ENCODE results near the gene PCDH1.
A peak's percentile ranks its signal among the peaks of the same experiment; 100 is the strongest.

PCDH1 gene

GRCh38 chr5:141811287-141812155 is 66.7 kb downstream of the PCDH1 start:
- DNase-seq (ENCODE audit: insufficient read length) (peak; percentile 72), FAIRE-seq (no peak)
- no peak for TF ChIP-seq POLR2A (IDR thresholded peaks at IDR 0.05; ENCODE audit: low read depth, low read length)
- no peak for TF ChIP-seq TAF1 (IDR thresholded peaks at IDR 0.05; ENCODE audit: borderline replicate concordance, low read depth, low read length)
- TF ChIP-seq POLR2AphosphoS5 (IDR thresholded peaks at IDR 0.05; ENCODE audit: low read depth, low read length) = no peak

- DNase-seq (ENCODE audit: insufficient read length) = no peak
- no peak for FAIRE-seq
- TF ChIP-seq POLR2AphosphoS5 (IDR thresholded peaks at IDR 0.05; ENCODE audit: low read depth, low read length) = no peak
- TF ChIP-seq TAF1 (IDR thresholded peaks at IDR 0.05; ENCODE audit: borderline replicate concordance, low read depth, low read length) = no peak
These were observed 67.5 kb downstream of the PCDH1 start for GRCh38 chr5:141810702-141811101.

- FAIRE-seq (no peak), DNase-seq (ENCODE audit: insufficient read length) (no peak)
These were observed 68.7 kb downstream of the PCDH1 start for GRCh38 chr5:141809380-141810096.

GRCh38 chr5:141808857-141809256 is 69.4 kb downstream of the PCDH1 start:
- no peak for DNase-seq (ENCODE audit: insufficient read length)
- no peak for FAIRE-seq
- TF ChIP-seq POLR2AphosphoS5 (IDR thresholded peaks at IDR 0.05; ENCODE audit: low read depth, low read length) (no peak), POLR2A (IDR thresholded peaks at IDR 0.05; ENCODE audit: low read depth, low read length) (no peak), TAF1 (IDR thresholded peaks at IDR 0.05; ENCODE audit: borderline replicate concordance, low read depth, low read length) (no peak)

More at GRCh38 chr5:141809380-141810096, 68.7 kb downstream of the PCDH1 start:
- no peak for TF ChIP-seq POLR2A (IDR thresholded peaks at IDR 0.05; ENCODE audit: low read depth, low read length)
- TF ChIP-seq POLR2AphosphoS5 (IDR thresholded peaks at IDR 0.05; ENCODE audit: low read depth, low read length) = no peak
- TF ChIP-seq TAF1 (IDR thresholded peaks at IDR 0.05; ENCODE audit: borderline replicate concordance, low read depth, low read length) = no peak

- DNase-seq (ENCODE audit: insufficient read length) (no peak), FAIRE-seq (no peak)
- TF ChIP-seq POLR2AphosphoS5 (IDR thresholded peaks at IDR 0.05; ENCODE audit: low read depth, low read length) (no peak), TAF1 (IDR thresholded peaks at IDR 0.05; ENCODE audit: borderline replicate concordance, low read depth, low read length) (no peak), POLR2A (IDR thresholded peaks at IDR 0.05; ENCODE audit: low read depth, low read length) (no peak)
These were observed 70.5 kb downstream of the PCDH1 start for GRCh38 chr5:141807732-141808131.

- FAIRE-seq (no peak), DNase-seq (ENCODE audit: insufficient read length) (no peak)
- TF ChIP-seq TAF1 (IDR thresholded peaks at IDR 0.05; ENCODE audit: borderline replicate concordance, low read depth, low read length) (no peak), POLR2A (IDR thresholded peaks at IDR 0.05; ENCODE audit: low read depth, low read length) (no peak), POLR2AphosphoS5 (IDR thresholded peaks at IDR 0.05; ENCODE audit: low read depth, low read length) (no peak)
These were observed 70.9 kb downstream of the PCDH1 start for GRCh38 chr5:141807329-141807728.

- TF ChIP-seq POLR2A (IDR thresholded peaks at IDR 0.05; ENCODE audit: low read depth, low read length) = no peak
- TF ChIP-seq POLR2AphosphoS5 (IDR thresholded peaks at IDR 0.05; ENCODE audit: low read depth, low read length) = no peak
- no peak for TF ChIP-seq TAF1 (IDR thresholded peaks at IDR 0.05; ENCODE audit: borderline replicate concordance, low read depth, low read length)
- FAIRE-seq (no peak), DNase-seq (ENCODE audit: insufficient read length) (no peak)
These were observed 71.6 kb downstream of the PCDH1 start for GRCh38 chr5:141806626-141807025.

GRCh38 chr5:141805874-141806595 is 72.2 kb downstream of the PCDH1 start:
- FAIRE-seq (no peak), DNase-seq (ENCODE audit: insufficient read length) (no peak)
- TF ChIP-seq POLR2AphosphoS5 (IDR thresholded peaks at IDR 0.05; ENCODE audit: low read depth, low read length) (no peak), POLR2A (IDR thresholded peaks at IDR 0.05; ENCODE audit: low read depth, low read length) (no peak), TAF1 (IDR thresholded peaks at IDR 0.05; ENCODE audit: borderline replicate concordance, low read depth, low read length) (no peak)

- DNase-seq (ENCODE audit: insufficient read length) = no peak
- no peak for FAIRE-seq
- TF ChIP-seq POLR2A (IDR thresholded peaks at IDR 0.05; ENCODE audit: low read depth, low read length) (no peak), POLR2AphosphoS5 (IDR thresholded peaks at IDR 0.05; ENCODE audit: low read depth, low read length) (no peak), TAF1 (IDR thresholded peaks at IDR 0.05; ENCODE audit: borderline replicate concordance, low read depth, low read length) (no peak)
These were observed 73.7 kb downstream of the PCDH1 start for GRCh38 chr5:141804475-141804874.
